COLO829 (cell line): ENCODE results near the gene F8A1.
"Not testable (repeated sequence)": the region's sequence is repeated elsewhere in the genome, so short reads cannot be mapped to it uniquely, and the experiment has no call there.

Experiments used
- DNase-seq: peaks from one replicate; pipeline ENCODE4 v3.0.0; 2012; ENCODE audit warnings: low spot score

Gene F8A1

GRCh38 chrX:154886069-154886788 is at the start of gene F8A1:
F8A1 (plus strand) TSS chrX:154886355; CDS start chrX:154886375, 20 bp downstream.
- DNase-seq, result not testable (repeated sequence)

- peak; percentile 14 for DNase-seq
Observed at GRCh38 chrX:154840856-154841255, 45.3 kb upstream of the F8A1 start.

GRCh38 chrX:154850957-154851611 is 35.1 kb upstream of the F8A1 start:
- DNase-seq, result no peak

GRCh38 chrX:154855256-154855655 is 30.9 kb upstream of the F8A1 start:
- no peak for DNase-seq

- not testable (repeated sequence) for DNase-seq
Observed at GRCh38 chrX:154868522-154868921, 17.6 kb upstream of the F8A1 start.

- no peak for DNase-seq
Observed at GRCh38 chrX:154873329-154873728, 12.8 kb upstream of the F8A1 start.

- DNase-seq, result not testable (repeated sequence)
Observed at GRCh38 chrX:154884069-154884468, 2.1 kb upstream of the F8A1 start.

- not testable (repeated sequence) for DNase-seq
Observed at GRCh38 chrX:154885057-154885456, 1.1 kb upstream of the F8A1 start.

GRCh38 chrX:154885549-154885948 is 606 bp upstream of the F8A1 start:
- DNase-seq, result not testable (repeated sequence)

- not testable (repeated sequence) for DNase-seq
Observed at GRCh38 chrX:154886789-154887221, 650 bp downstream of the F8A1 start.

GRCh38 chrX:154890990-154891639 is 5.0 kb downstream of the F8A1 start:
- no peak for DNase-seq

- DNase-seq, result no peak
Observed at GRCh38 chrX:154892296-154892695, 6.1 kb downstream of the F8A1 start.

- no peak for DNase-seq
Observed at GRCh38 chrX:154900323-154900722, 14.2 kb downstream of the F8A1 start.

- DNase-seq, result no peak
Observed at GRCh38 chrX:154902408-154902807, 16.3 kb downstream of the F8A1 start.

- no peak for DNase-seq
Observed at GRCh38 chrX:154908821-154909220, 22.7 kb downstream of the F8A1 start.

GRCh38 chrX:154910048-154910447 is 23.9 kb downstream of the F8A1 start:
- DNase-seq, result not testable (repeated sequence)

- not testable (repeated sequence) for DNase-seq
Observed at GRCh38 chrX:154910528-154910927, 24.4 kb downstream of the F8A1 start.

GRCh38 chrX:154914052-154914451 is 27.9 kb downstream of the F8A1 start:
- no peak for DNase-seq

GRCh38 chrX:154918060-154918483 is 31.9 kb downstream of the F8A1 start:
- peak; percentile 57 for DNase-seq

GRCh38 chrX:154924771-154925170 is 38.6 kb downstream of the F8A1 start:
- DNase-seq, result not testable (repeated sequence)
